HG03565 (cell line): Measurements from ENCODE around the gene RP9.

ENCODE experiments used
- ATAC-seq: cut with Tn5 transposase; IDR thresholded peaks from one replicate; pipeline ENCODE4 v1.9.1; 2021; ENCODE audit warnings: mild to moderate bottlenecking, moderate library complexity; ENCODE audit not compliant: unreplicated experiment

The RP9 gene

GRCh38 chr7:33109005-33109757, at the start of gene RP9:
RP9 (minus strand) TSS chr7:33109404; CDS start chr7:33109372, 32 bp downstream.
- ATAC-seq, result peak; percentile 76

- no peak for ATAC-seq
Measured at GRCh38 chr7:33157781-33158180, 48.6 kb upstream of the RP9 start.

GRCh38 chr7:33157311-33157710, 48.1 kb upstream of the RP9 start:
- ATAC-seq, result no peak

DNA sequence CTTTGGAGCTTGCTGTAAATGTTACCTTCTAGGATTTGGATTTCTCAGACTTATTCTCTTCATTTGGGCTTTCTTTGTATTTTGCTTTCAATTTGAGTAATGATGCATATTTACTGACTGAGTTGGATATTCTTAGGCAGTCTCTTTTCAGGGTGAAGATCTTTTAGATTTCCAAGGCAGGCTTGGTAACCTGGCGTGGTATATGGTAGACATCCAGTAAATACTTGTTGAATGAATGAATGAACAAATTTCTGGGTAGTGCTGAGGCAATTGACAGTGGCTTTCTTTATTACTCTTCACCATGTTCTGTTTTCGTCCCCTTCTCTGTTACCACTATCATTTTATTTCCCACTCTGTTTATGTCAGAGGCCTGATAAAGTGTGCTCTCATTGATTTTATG, 47.2 kb upstream of the RP9 start:
- ATAC-seq, result no peak

DNA sequence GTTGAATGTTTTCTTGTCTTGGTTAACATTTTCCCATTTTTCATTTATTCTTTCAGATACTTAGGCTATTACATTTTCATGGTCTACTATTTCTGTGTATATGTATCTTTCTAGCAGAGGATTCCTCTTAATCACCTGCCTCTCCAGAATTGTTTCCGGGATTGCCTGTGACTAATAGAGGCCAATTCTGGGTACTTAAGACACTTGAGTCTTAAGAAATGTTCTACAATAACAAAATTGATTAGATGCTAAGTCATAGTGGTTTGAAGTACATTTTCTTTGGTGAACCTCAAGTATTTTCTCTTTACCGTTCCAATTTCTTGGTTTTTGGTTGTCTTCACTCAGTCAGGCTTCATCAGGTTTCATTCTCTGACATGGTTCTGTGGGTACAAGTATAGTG, 46.6 kb upstream of the RP9 start:
- ATAC-seq, result no peak

DNA sequence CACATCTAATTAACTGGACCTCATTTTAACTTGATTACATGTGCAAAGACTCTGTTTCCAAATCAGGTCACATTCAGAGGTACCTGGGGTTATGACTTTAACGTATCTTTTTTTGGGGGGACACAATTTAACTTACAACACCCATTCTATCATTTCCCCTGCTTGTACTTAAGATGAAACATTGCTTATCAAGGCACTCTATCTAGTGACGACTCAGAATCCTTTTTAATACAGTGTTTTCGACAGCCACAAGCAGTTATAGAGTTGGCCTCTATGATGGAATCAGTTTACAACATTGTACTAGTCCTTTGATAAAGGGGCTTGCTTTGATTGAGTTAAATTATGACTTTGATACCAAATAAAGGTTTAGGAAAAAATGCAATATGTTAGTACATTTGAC, 42.9 kb upstream of the RP9 start:
- ATAC-seq, result no peak

- no peak for ATAC-seq
Measured at GRCh38 chr7:33145156-33145555, 36.0 kb upstream of the RP9 start.

DNA sequence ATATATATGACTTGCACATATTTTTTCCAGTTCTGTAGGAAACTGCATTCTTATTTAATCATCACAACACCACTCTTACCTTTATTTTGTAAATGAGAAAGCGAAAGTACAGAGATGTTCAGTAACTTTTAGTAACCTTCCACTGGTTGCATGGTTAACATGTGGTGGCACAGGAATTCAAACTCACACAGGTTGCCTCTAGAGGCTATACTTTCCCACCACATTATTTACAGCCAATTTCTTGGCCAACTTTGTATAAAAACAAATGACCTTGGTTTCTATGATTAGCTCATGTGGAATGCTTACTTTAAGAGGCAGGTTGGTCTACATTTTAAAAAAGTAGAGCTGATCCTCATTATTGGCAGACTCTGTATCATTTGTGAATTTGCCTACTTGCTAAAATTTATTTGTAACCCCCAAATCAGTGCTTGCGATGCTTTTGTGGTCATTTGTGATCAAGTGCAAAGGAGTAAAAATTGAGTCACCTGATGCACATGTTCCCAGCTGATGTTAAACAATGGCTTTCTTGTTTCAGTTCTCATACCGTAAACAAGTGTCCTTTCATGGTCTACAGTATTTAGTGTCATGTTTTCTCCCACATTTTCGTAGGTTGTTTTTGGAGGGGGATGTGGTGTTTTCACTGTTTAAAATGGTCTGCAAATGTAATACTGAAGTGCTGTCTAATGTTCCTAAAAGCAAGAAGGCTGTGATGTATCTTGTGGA, 35.0 kb upstream of the RP9 start:
- ATAC-seq, result no peak

GRCh38 chr7:33142585-33142984, 33.4 kb upstream of the RP9 start:
- ATAC-seq, result no peak

GRCh38 chr7:33137103-33137502, 27.9 kb upstream of the RP9 start:
- ATAC-seq, result no peak

- no peak for ATAC-seq
Measured at GRCh38 chr7:33130184-33130583, 21.0 kb upstream of the RP9 start.

DNA sequence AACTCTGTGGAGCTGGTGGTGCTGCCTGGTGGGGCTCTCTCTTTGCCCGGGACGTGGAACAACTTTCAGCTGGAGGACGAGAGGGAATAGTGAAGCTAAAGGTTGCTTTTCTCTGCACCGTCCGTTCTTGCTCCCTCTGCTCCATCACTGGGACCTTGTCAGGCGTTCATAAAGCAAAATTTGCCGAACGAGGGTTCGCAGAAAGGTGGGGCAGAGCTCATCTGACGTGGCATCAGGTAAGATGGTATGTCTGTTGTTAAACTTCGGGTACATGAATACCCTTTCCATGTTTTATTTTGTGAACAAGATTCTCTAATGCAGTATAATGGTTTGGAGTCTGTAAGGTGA, 20.6 kb upstream of the RP9 start:
- ATAC-seq, result no peak

- ATAC-seq, result peak; percentile 100
Measured at GRCh38 chr7:33128990-33129805, 20.0 kb upstream of the RP9 start, which contains the start of gene BBS9. BBS9 (plus strand) TSS chr7:33129564; CDS start chr7:33146253, 16,689 bp downstream.

DNA sequence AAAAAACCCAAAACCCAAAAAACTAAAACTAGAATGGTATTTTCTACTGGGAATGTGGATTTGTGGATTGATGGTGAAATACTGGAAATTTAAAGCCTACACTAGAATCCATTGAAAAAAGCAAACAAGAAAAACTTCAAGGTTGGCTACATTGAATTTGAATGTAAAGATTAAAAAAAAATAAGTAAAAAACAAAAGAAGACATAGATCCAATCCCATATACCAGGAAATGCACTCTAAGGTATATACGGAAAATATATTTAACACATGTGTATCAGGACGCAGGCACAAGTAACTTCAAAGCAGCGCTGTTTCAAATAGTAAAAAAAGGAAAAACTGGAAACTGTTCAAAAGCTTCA, 19.4 kb upstream of the RP9 start:
- no peak for ATAC-seq

GRCh38 chr7:33127085-33127484, 17.9 kb upstream of the RP9 start:
- no peak for ATAC-seq

DNA sequence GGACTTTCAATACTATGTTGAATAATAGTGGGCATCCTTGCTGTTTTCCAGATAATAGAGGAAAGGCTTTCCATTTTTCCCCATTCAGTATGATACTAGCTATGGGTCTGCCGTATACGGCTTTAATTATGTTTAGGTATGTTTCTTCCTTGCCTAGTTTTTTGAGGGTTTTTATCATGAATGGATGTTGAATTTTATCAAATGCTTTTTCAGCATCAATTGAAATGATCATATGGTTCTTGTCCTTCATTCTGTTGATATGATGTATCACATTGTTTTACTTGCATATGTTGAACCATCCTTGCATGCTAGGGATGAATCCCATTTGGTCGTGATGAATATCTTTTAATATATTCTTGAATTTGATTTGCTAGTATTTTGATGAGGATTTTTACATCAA, 9.2 kb upstream of the RP9 start:
- ATAC-seq, result no peak

DNA sequence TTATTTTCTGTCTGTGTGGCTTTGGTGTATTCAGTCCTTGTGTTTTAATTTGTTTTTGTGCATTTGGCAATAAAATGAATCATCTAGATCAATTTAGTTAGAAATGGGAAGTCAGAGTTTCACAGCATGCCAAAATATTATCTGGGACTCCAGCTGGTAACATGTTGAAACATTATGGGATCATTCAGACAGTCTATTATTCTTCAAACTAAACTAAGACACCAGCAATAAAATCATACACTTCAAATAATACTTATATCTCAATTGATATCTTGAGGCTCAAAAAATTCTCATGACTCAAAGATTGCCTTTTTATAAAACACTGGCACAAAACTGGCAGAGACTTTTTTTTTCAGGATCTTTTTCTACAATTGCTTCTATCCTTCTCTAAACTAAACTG, 5.8 kb upstream of the RP9 start:
- no peak for ATAC-seq

DNA sequence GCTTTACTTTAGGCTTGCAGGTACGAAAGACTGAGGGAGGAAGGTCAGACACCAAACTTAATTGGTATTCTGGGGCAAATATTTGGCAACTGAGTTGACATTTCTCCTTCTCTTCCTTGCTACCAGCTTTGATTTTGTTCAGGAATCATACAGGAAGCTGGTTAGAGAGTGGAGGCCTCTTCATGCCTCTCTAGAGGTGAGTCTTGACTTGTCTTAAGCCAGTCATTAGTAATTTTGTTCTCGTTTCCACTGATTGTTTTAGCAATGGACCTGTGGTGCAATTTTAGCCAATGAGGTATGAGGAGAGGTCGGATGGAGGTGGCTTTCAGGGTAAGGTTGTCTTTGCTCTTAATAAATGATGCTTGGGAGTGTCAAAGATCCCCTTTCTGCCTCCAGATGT, 2.4 kb upstream of the RP9 start:
- no peak for ATAC-seq

DNA sequence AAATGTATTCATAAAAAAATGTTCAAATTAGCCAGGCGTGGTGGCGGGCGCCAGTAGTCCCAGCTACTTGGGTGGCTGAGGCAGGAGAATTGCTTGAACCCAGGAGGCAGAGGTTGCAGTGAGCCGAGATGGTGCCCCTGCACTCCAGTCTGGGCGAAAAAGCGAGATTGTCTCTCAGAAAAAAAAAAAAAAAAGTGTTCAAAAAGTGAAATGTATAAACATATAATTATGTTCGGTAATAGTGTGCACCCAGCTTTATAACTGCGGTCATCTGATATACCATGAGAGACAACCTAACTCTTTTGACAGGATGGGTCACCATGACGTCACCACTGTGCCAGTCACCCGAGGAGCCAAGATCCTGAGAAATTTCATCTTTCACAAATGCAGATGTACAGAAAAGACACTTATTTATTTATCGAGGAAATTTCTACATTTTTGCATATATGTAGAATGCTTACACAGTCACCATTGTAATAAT, 594 bp upstream of the RP9 start:
- no peak for ATAC-seq

DNA sequence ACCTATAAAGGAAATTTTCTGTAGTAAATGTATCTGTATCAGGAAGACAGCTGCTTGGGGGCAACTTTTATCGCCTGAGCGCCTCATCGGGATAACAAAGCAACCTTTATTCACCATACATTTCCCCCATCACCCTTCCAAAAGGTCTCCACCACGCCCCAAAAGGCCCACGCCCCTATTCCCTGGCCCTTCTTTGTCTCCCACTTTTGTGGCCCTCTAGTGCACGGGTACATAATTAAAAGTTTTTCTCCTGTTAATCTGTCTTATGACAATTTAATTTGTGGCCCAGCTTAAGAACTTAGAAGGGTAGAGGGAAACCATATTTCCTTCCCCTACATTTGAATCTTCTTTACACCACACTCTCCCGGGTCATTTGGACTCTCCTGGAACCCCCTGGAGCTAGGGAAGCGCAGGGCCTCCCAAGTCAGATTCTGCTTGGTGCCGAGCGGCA, 625 bp downstream of the RP9 start:
- ATAC-seq, result no peak
